ENCODE data around the gene GAPDH.

GAPDH gene

DNA sequence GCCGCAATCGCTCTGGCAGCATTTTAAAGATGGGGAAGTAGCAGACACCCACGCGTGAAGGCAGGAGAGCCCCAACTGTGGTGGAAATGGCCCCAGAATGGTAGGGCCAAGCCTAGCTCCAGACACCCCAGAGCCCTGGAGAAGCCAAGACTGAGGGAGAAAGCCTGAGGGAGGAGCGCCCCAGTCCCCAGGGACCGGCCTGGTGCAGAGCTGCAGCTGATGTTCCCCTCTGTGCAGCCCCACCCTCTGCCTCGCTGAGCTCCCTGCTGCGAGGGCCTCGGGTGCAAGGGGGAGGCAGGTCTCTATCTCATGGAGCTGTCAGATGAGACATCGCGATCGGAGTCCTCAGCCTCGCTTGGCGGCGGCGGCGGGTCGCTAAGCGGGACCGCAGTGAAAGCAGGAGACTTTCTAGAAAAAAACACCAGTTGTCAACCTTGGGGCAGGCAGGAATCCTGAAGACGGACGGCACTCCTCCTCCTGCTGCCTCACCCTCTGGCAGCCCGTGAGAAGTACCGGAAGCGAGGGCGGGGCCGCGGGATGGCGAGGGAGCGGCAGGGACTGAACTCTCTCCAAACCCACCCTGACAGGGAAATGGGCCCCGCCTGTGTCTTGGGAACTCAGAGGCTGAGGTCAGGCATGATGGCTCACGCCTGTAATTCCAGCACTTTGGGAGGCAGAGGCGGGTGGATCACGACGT is 6.0 kb downstream of the GAPDH start:
- Histone ChIP-seq H3K27ac (replicated peaks) (no peak overlapping the region), H3K4me3 (replicated peaks; ENCODE audit: insufficient read depth, low read length) (no peak overlapping the region), H3K27me3 (ENCODE audit: insufficient read depth, poor library complexity, severe bottlenecking) (no peaks in the 10 kb centered on the region)
- TF ChIP-seq, protein P1, sequence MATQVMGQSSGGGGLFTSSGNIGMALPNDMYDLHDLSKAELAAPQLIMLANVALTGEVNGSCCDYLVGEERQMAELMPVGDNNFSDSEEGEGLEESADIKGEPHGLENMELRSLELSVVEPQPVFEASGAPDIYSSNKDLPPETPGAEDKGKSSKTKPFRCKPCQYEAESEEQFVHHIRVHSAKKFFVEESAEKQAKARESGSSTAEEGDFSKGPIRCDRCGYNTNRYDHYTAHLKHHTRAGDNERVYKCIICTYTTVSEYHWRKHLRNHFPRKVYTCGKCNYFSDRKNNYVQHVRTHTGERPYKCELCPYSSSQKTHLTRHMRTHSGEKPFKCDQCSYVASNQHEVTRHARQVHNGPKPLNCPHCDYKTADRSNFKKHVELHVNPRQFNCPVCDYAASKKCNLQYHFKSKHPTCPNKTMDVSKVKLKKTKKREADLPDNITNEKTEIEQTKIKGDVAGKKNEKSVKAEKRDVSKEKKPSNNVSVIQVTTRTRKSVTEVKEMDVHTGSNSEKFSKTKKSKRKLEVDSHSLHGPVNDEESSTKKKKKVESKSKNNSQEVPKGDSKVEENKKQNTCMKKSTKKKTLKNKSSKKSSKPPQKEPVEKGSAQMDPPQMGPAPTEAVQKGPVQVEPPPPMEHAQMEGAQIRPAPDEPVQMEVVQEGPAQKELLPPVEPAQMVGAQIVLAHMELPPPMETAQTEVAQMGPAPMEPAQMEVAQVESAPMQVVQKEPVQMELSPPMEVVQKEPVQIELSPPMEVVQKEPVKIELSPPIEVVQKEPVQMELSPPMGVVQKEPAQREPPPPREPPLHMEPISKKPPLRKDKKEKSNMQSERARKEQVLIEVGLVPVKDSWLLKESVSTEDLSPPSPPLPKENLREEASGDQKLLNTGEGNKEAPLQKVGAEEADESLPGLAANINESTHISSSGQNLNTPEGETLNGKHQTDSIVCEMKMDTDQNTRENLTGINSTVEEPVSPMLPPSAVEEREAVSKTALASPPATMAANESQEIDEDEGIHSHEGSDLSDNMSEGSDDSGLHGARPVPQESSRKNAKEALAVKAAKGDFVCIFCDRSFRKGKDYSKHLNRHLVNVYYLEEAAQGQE (IDR thresholded peaks at IDR 0.05; ENCODE audit: insufficient replicate concordance, low read depth): no peak
- TF ChIP-seq GABPA (IDR thresholded peaks at IDR 0.05; ENCODE audit: low read depth): no peak
- TF ChIP-seq POLR2AphosphoS5 (IDR thresholded peaks at IDR 0.05; ENCODE audit: low read depth): no peak; the same call in 1 of the 2 replicates
- peak in 1 of 2 experiments; percentile 67 for DNase-seq (ENCODE audit: low read depth in 1 of 2, low spot score in 1 of 2)

DNA sequence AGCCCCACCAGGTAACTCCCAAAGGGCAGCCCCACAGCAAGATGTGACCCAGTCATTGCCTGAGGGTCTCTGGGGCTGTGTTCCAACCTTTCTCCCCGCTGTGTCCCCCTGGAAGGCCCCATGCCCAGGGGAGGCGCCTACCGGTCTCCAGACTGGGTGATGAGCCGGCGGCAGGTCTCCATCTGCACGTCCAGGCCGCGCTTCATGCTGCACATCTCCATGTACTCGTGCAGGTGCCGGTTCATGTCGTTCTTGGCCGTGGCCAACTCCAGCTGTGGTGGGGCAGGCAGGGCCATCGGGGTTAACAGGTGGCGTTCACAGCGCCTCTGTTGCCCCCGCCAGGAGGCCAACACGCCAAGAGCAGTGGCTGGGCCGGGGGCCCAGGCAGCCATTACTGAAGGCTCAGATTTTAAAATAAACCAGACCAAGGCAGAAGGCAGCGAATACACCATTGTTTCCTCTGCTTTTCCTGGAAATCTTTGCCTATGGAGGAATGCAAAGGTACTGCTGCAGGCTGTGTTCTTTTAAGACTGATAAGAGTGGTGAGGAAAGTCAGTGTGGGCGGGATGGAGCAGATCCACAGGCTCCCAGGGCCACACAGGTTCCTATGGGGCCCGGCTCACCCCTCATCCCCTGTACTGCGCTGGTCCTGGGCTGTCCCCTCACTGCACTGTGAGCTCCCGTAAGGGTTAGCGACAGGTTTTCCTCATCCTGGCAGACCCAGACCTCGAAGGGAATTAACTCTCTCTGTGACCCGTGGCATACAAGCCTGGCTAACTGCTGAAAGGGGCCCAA is 7.3 kb downstream of the GAPDH start:
- H3K4me3 ChIP-seq (replicated peaks; ENCODE audit: insufficient read depth, low read length): no peak overlapping the region
- H3K27me3 ChIP-seq (ENCODE audit: insufficient read depth, poor library complexity, severe bottlenecking): no peaks in the 10 kb centered on the region
- DNase-seq (ENCODE audit: low read depth in 1 of 2, low spot score in 1 of 2): no peak
- H3K27ac ChIP-seq (replicated peaks): no peak overlapping the region
- TF ChIP-seq, protein P1 (IDR thresholded peaks at IDR 0.05; ENCODE audit: insufficient replicate concordance, low read depth): no peak
- TF ChIP-seq CTCF (IDR thresholded peaks at IDR 0.05; ENCODE audit: insufficient read depth, low read length): no peak
- TF ChIP-seq POLR2AphosphoS5 (IDR thresholded peaks at IDR 0.05; ENCODE audit: low read depth): no peak
- no peak for TF ChIP-seq GABPA (IDR thresholded peaks at IDR 0.05; ENCODE audit: low read depth)
- no peak for TF ChIP-seq SPI1 (IDR thresholded peaks at IDR 0.05; ENCODE audit: borderline replicate concordance, low read depth)

DNA sequence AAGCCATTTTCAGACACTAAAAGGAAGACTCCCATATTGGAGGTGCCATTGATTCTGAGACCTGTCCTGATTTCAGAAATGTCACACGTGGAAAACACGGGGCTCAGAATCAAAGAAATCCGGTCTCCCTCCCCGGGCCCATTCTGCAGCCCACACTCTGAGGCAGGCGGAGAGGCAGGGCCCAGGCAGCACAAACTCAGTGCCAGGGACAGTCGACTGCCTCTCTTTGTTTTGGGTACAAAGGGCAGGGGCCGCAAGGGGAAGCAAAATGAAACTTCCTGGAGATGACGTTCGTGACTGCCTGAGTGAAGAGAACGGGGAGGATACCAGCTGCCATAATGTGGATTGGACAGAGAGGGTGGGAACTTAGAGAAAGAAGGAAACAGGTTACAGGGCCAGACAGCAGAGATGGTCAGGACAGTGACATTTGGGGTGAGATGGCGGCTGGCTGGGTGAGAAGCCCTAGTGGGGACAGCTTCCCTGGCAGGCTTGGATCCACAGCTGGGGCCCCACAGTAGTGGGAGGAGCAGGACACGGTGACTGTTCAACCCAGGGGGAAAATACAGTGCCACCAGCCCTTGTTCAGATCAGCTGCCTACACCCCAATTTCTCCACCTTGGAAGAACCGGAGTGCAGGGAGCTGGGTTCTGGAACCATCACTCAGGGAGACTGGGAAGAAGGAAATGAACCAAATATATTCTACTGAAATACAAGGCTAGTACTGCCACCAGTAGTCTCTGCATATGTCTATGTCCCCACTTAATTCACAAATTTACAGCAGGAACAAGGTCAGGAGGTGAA is 8.1 kb downstream of the GAPDH start:
- TF ChIP-seq CTCF (IDR thresholded peaks at IDR 0.05; ENCODE audit: insufficient read depth, low read length) (no peak), POLR2AphosphoS5 (IDR thresholded peaks at IDR 0.05; ENCODE audit: low read depth) (no peak; the same call in 1 of the 2 replicates), SPI1 (IDR thresholded peaks at IDR 0.05; ENCODE audit: borderline replicate concordance, low read depth) (no peak), GABPA (IDR thresholded peaks at IDR 0.05; ENCODE audit: low read depth) (no peak)
- TF ChIP-seq, protein P1 (IDR thresholded peaks at IDR 0.05; ENCODE audit: insufficient replicate concordance, low read depth): no peak
- no peak overlapping the region for H3K27ac ChIP-seq (replicated peaks)
- no peak for DNase-seq (ENCODE audit: low read depth in 1 of 2, low spot score in 1 of 2)
- H3K27me3 ChIP-seq (ENCODE audit: insufficient read depth, poor library complexity, severe bottlenecking): no peaks in the 10 kb centered on the region
- no peak overlapping the region for H3K4me3 ChIP-seq (replicated peaks; ENCODE audit: insufficient read depth, low read length)

Measured in HL-60 (cell line).